T-cell (primary cell): ENCODE results near the gene CREBBP. TPM values are rescaled to one million over a fixed set of nuclear protein-coding genes. Genes with fewer than 3 reads are reported as not detected.

Experiments used
- ATAC-seq, 4 experiments: fragments of 200-7000 bp in 3 of 4; fragments of 150-1000 bp in 1 of 4; cut with Tn5 transposase; replicated peaks in 1 of 4; 1 replicate in 3 of 4; 2 replicates in 1 of 4; pipeline ENCODE4 v1.10.0; 2021; ENCODE audit warnings: moderate library complexity in 3 of 4, mild to moderate bottlenecking in 2 of 4, moderate number of reproducible peaks in 1 of 4
- CTCF ChIA-PET, 2 donors: fragments of 300-600 bp; sonication (Branson Sonifier 250); formaldehyde crosslinking; loops; one replicate each; lab custom pipeline; 2022; ENCODE audit warnings: antibody characterized with exemption in 2 of 2; lab: Charles Lee
- POLR2A ChIA-PET, 2 donors: fragments of 300-600 bp; sonication (Branson Sonifier 250); formaldehyde crosslinking; loops; one replicate each; lab custom pipeline; 2022; ENCODE audit warnings: antibody characterized with exemption in 2 of 2; lab: Charles Lee
- DNase-seq, 35 experiments: peaks; one replicate each; pipeline versions ENCODE4 v3.0.0 to v3.0.0-alpha.2; 2013 to 2023
- H3K27ac ChIP-seq: one replicate; pipeline ENCODE4 v1.5.1; 2013; ENCODE audit warnings: low read length
- H3K27me3 ChIP-seq, 2 experiments: replicated peaks in 1 of 2; 1 replicate in 1 of 2; 2 replicates in 1 of 2; pipeline versions ENCODE4 v1.6.1 to v1.7.0; 2013; ENCODE audit warnings: low read length in 1 of 2, mixed read lengths in 1 of 2; ENCODE audit not compliant: control insufficient read depth in 2 of 2, insufficient read depth in 2 of 2; ENCODE audit errors: extremely low read depth in 1 of 2
- H3K36me3 ChIP-seq, 2 donors: 1 replicate in 1 of 2; 2 replicates in 1 of 2; pipeline versions ENCODE4 v1.6.1 to v1.7.0; 2013; ENCODE audit warnings: low read length in 1 of 2; ENCODE audit not compliant: control insufficient read depth in 2 of 2, insufficient read depth in 1 of 2; ENCODE audit errors: extremely low read depth in 1 of 2
- H3K4me1 ChIP-seq, 2 experiments: 1 replicate in 1 of 2; 2 replicates in 1 of 2; pipeline versions ENCODE4 v1.6.1 to v1.7.0; 2013; ENCODE audit warnings: low read length in 2 of 2, mixed read lengths in 1 of 2; ENCODE audit not compliant: insufficient read depth in 2 of 2, control insufficient read depth in 1 of 2; ENCODE audit errors: extremely low read depth in 1 of 2
- H3K4me3 ChIP-seq, 2 donors: 1 replicate in 1 of 2; 2 replicates in 1 of 2; pipeline versions ENCODE4 v1.5.1 to v1.7.0; 2013; ENCODE audit warnings: mild to moderate bottlenecking in 2 of 2, low read length in 1 of 2, moderate library complexity in 1 of 2; ENCODE audit not compliant: control insufficient read depth in 1 of 2; ENCODE audit errors: extremely low read depth in 1 of 2
- H3K9me3 ChIP-seq: 2 replicates; pipeline ENCODE4 v1.7.0; 2013
- H3K27ac Mint-ChIP-seq, 2 donors: one replicate each; pipeline ENCODE4 v1.8.0; 2020 to 2021; ENCODE audit warnings: mild to moderate bottlenecking in 2 of 2, mixed read lengths in 2 of 2
- H3K27me3 Mint-ChIP-seq, 2 donors: one replicate each; pipeline ENCODE4 v1.8.0; 2021 to 2022; ENCODE audit warnings: mixed read lengths in 2 of 2
- H3K36me3 Mint-ChIP-seq: one replicate; pipeline ENCODE4 v1.8.0; 2021; ENCODE audit warnings: mixed read lengths
- H3K4me1 Mint-ChIP-seq, 3 donors: one replicate each; pipeline ENCODE4 v1.8.0; 2020 to 2022; ENCODE audit warnings: mixed read lengths in 3 of 3, mild to moderate bottlenecking in 1 of 3
- H3K4me3 Mint-ChIP-seq, 3 donors: one replicate each; pipeline ENCODE4 v1.8.0; 2020 to 2022; ENCODE audit warnings: mild to moderate bottlenecking in 3 of 3, mixed read lengths in 3 of 3, moderate library complexity in 3 of 3
- H3K9me3 Mint-ChIP-seq, 3 donors: one replicate each; pipeline ENCODE4 v1.8.0; 2020 to 2022; ENCODE audit warnings: mixed read lengths in 3 of 3
- WGBS: methylation state at CpG from one replicate; pipeline ENCODE4 v1.1.5; 2013; ENCODE audit warnings: missing lambda C conversion rate; ENCODE audit not compliant: insufficient coverage; 5-methylcytosine and 5-hydroxymethylcytosine counted together
- total RNA-seq, 35 experiments: library from RNA in 6 of 35; stranded (reverse) in 6 of 35; fragments of 120-200 nt in 1 of 35; gene quantifications; one replicate each; pipeline versions ENCODE4 v1.2.1 to v1.2.4 and lab custom pipeline; 2013 to 2026

Gene CREBBP
- total RNA-seq, 5 donors from 2014 or later (not counting 1 experiment from before 2014, with no cell fraction given) = 114 to 183 (median 127) TPM

- Histone ChIP-seq H3K36me3 (no peaks in the 10 kb centered on the region), H3K4me1 (peaks cover 11 to 14% of the 10 kb centered on the region in 2 experiments), H3K4me3 (no peak overlapping the region), H3K27ac (no peak overlapping the region), H3K27me3 (no peaks in the 10 kb centered on the region), H3K9me3 (no peaks in the 10 kb centered on the region)
- CTCF ChIA-PET = interaction anchor here in 1 of 2 donors (0.7 kb wide), 1 partner anchor 14 kb away, joined by 3 read pairs; no protein-coding TSS in a partner anchor
- peaks cover 10 to 15% (median 13%) of the 10 kb centered on the region in 3 donors for H3K4me1 Mint-ChIP-seq
- peaks cover 4% of the 10 kb centered on the region for H3K36me3 Mint-ChIP-seq
- POLR2A ChIA-PET = interaction anchor here (0.6 kb wide), 2 partner anchors 202 to 770 kb away, joined by 3 read pairs; no protein-coding TSS in a partner anchor
- DNase-seq (no peak), ATAC-seq (no peak)
- H3K9me3 Mint-ChIP-seq = no peaks in the 10 kb centered on the region
- H3K27ac Mint-ChIP-seq = no peak overlapping the region
- H3K27me3 Mint-ChIP-seq = no peaks in the 10 kb centered on the region
- 90% methylated on average over 15 of the region's 19 CpGs for WGBS
- H3K4me3 Mint-ChIP-seq = no peak overlapping the region
Measured at GRCh38 chr16:3695610-3696369, 184.7 kb downstream of the CREBBP start.

DNA sequence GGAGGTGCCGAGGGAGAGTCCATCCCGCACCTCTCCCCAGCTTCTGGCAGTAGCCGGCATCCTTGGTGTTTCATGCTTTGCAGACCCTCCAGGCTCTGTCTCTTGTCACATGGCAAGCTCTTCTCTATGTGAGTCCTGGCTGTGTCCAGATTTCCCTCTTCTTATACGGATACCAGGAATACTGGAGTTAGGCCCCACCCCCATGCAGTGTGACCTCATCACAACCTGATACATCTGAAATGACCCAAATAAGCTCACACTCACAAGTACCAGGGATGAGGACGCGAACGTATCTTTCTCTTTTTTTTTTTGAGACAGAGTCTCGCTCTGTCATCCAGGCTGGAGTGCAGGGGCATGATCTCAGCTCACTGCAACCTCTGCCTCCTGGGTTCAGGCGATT lies 186.5 kb downstream of the CREBBP start:
- CTCF ChIA-PET = interaction anchor here (0.7 kb wide), 4 partner anchors 15 to 1086 kb away, joined by 3 to 5 read pairs (median 4); no protein-coding TSS in a partner anchor

GRCh38 chr16:3691761-3692160 lies 188.8 kb downstream of the CREBBP start:
- no peak for DNase-seq
- Histone ChIP-seq H3K4me3 (no peak overlapping the region), H3K27ac (no peak overlapping the region), H3K4me1 (peaks cover 3 to 8% of the 10 kb centered on the region in 2 experiments), H3K36me3 (peaks cover 5 to 8% of the 10 kb centered on the region in 2 donors), H3K9me3 (no peaks in the 10 kb centered on the region), H3K27me3 (no peaks in the 10 kb centered on the region)
- WGBS = 97% methylated on average over 5 of the region's 12 CpGs
- Mint-ChIP-seq H3K4me1 (peaks cover 9 to 17% (median 10%) of the 10 kb centered on the region in 3 donors), H3K27ac (no peak overlapping the region), H3K9me3 (no peaks in the 10 kb centered on the region), H3K4me3 (no peak overlapping the region), H3K27me3 (no peaks in the 10 kb centered on the region), H3K36me3 (peaks cover 22% of the 10 kb centered on the region)
- CTCF ChIA-PET = interaction anchor here in 1 of 2 donors (0.6 kb wide), 1 partner anchor 15 kb away, joined by 6 read pairs; no protein-coding TSS in a partner anchor
- POLR2A ChIA-PET = no interaction called here
- no peak for ATAC-seq

More for the DNA sequence above, 186.5 kb downstream of the CREBBP start:
- no peaks in the 10 kb centered on the region for H3K27me3 Mint-ChIP-seq
- H3K36me3 Mint-ChIP-seq = peaks cover 10% of the 10 kb centered on the region
- H3K9me3 Mint-ChIP-seq = no peaks in the 10 kb centered on the region
- ATAC-seq (no peak), DNase-seq (no peak)
- H3K4me1 Mint-ChIP-seq = peaks cover 12 to 19% (median 13%) of the 10 kb centered on the region in 3 donors
- Histone ChIP-seq H3K27me3 (no peaks in the 10 kb centered on the region), H3K4me1 (peaks cover 8 to 18% of the 10 kb centered on the region in 2 experiments), H3K27ac (no peak overlapping the region), H3K36me3 (no peaks in the 10 kb centered on the region), H3K4me3 (no peak overlapping the region), H3K9me3 (no peaks in the 10 kb centered on the region)
- H3K27ac Mint-ChIP-seq = no peak overlapping the region
- 95% methylated on average over 9 of the region's 9 CpGs for WGBS
- POLR2A ChIA-PET = no interaction called here
- H3K4me3 Mint-ChIP-seq = no peak overlapping the region

GRCh38 chr16:3690980-3691720 lies 189.4 kb downstream of the CREBBP start:
- Histone ChIP-seq H3K9me3 (no peaks in the 10 kb centered on the region), H3K27me3 (no peaks in the 10 kb centered on the region), H3K4me3 (no peak overlapping the region), H3K4me1 (peaks cover 3 to 8% of the 10 kb centered on the region in 2 experiments), H3K27ac (no peak overlapping the region), H3K36me3 (peaks cover 5 to 9% of the 10 kb centered on the region in 2 donors)
- ATAC-seq (no peak), DNase-seq (peak in 1 of 35 experiments; percentile 8)
- H3K4me1 Mint-ChIP-seq = peaks cover 9 to 17% (median 10%) of the 10 kb centered on the region in 3 donors
- no peaks in the 10 kb centered on the region for H3K27me3 Mint-ChIP-seq
- CTCF ChIA-PET = interaction anchor here in 1 of 2 donors (0.6 kb wide), 1 partner anchor 15 kb away, joined by 6 read pairs; no protein-coding TSS in a partner anchor
- WGBS = 79% methylated on average over 11 of the region's 19 CpGs
- H3K27ac Mint-ChIP-seq = no peak overlapping the region
- POLR2A ChIA-PET = no interaction called here
- H3K36me3 Mint-ChIP-seq = peaks cover 22% of the 10 kb centered on the region
- no peak overlapping the region for H3K4me3 Mint-ChIP-seq
- no peaks in the 10 kb centered on the region for H3K9me3 Mint-ChIP-seq

DNA sequence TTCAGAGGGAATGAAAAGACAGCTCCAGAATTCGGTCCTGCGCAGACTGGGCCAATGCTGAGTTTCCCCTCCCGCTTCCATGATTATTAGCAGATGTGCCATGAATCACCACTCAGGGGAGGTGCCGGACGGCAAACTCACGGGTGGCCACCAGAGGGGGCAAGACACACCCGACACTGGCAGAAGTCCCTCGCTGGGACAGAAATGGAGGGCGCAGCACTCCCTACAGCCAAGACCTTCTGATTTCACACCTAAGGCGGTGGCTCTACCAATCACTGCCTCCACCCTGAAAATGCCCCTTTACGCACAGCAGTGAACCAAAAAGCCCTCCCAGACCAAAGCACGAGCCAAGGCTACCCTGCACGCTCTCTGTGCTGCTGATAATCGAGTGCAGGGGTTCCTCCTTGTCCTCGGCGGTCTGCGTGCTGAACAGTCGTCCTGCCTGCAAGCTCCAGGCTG lies 190.0 kb downstream of the CREBBP start:
- Histone ChIP-seq H3K9me3 (no peaks in the 10 kb centered on the region), H3K36me3 (peaks cover 5 to 16% of the 10 kb centered on the region in 2 donors), H3K27me3 (no peaks in the 10 kb centered on the region), H3K4me3 (no peak overlapping the region), H3K4me1 (peaks cover 3 to 8% of the 10 kb centered on the region in 2 experiments), H3K27ac (no peak overlapping the region)
- ATAC-seq = peak; percentile 96 to 99 (median 98)
- Mint-ChIP-seq H3K9me3 (no peaks in the 10 kb centered on the region), H3K4me1 (peaks cover 9 to 17% (median 9%) of the 10 kb centered on the region in 3 donors), H3K4me3 (no peak overlapping the region), H3K27ac (no peak overlapping the region), H3K27me3 (no peaks in the 10 kb centered on the region), H3K36me3 (peaks cover 22% of the 10 kb centered on the region)
- CTCF ChIA-PET = no interaction called here
- 51% methylated on average over 16 of the region's 18 CpGs for WGBS
- POLR2A ChIA-PET = no interaction called here
- peak; percentile 61 to 87 (median 77) for DNase-seq

DNA sequence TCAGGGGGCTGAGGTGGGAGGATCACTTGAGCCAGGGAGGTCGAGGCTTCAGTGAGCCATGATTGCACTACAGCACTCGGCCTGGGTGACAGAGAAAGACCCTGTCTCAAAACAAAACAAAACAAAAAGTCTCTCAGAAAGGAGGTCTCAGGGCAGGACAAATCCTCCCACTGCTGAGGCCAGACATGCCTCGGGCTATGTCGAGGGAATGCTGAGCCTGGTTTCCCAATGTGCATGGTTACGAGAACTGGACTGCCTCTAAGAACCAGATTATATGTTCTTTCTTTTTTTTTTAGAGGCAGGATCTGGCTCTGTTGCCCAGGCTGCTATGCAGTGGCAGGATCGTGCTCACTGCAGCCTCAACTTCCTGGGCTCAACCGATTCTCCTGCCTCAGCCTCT lies 190.8 kb downstream of the CREBBP start:
- Mint-ChIP-seq H3K4me3 (no peak overlapping the region), H3K27ac (no peak overlapping the region), H3K9me3 (no peaks in the 10 kb centered on the region), H3K4me1 (peaks cover 6 to 10% (median 7%) of the 10 kb centered on the region in 3 donors), H3K27me3 (no peaks in the 10 kb centered on the region), H3K36me3 (peaks cover 25% of the 10 kb centered on the region)
- Histone ChIP-seq H3K27ac (no peak overlapping the region), H3K36me3 (peaks cover 5 to 24% of the 10 kb centered on the region in 2 donors), H3K9me3 (no peaks in the 10 kb centered on the region), H3K27me3 (no peaks in the 10 kb centered on the region), H3K4me1 (peaks cover 3 to 8% of the 10 kb centered on the region in 2 experiments), H3K4me3 (no peak overlapping the region)
- ChIA-PET CTCF (interaction anchor here in 1 of 2 donors (0.6 kb wide), 1 partner anchor 482 kb away, joined by 3 read pairs; no protein-coding TSS in a partner anchor), POLR2A (no interaction called here)
- ATAC-seq = no peak
- no peak for DNase-seq
- 100% methylated on average over 3 of the region's 7 CpGs for WGBS
